CD4-positive, alpha-beta memory T cell (primary cell): Measurements from ENCODE around the gene LRRC71. TPM values are rescaled to one million over a fixed set of nuclear protein-coding genes. Genes with fewer than 3 reads are reported as not detected.
"Not testable (repeated sequence)": the region's sequence is repeated elsewhere in the genome, so short reads cannot be mapped to it uniquely, and the experiment has no call there.

Experiments used
- CTCF ChIA-PET: fragments of 350-600 bp; sonication (Branson Sonifier 250); formaldehyde crosslinking; loops from one replicate; lab custom pipeline; 2021; ENCODE audit warnings: inconsistent platforms; ENCODE audit not compliant: partially characterized antibody; lab: Charles Lee
- POLR2A ChIA-PET: fragments of 350-600 bp; sonication (Branson Sonifier 250); formaldehyde crosslinking; loops from one replicate; lab custom pipeline; 2021; ENCODE audit not compliant: partially characterized antibody; lab: Charles Lee
- DNase-seq, 5 donors: peaks; one replicate each; pipeline versions ENCODE4 v3.0.0 to v3.0.0-alpha.2; 2020 to 2022; ENCODE audit warnings: mixed read lengths in 1 of 5
- H3K27ac ChIP-seq: one replicate; pipeline ENCODE4 v1.7.0; 2013; ENCODE audit warnings: low read depth, low read length
- H3K27me3 ChIP-seq: 2 replicates; pipeline ENCODE4 v1.7.0; 2013; ENCODE audit warnings: mild to moderate bottlenecking, low read length, moderate library complexity; ENCODE audit not compliant: insufficient read depth
- H3K36me3 ChIP-seq: 2 replicates; pipeline ENCODE4 v1.7.0; 2013; ENCODE audit warnings: mild to moderate bottlenecking, low read length, moderate library complexity; ENCODE audit not compliant: insufficient read depth
- H3K4me1 ChIP-seq: 2 replicates; pipeline ENCODE4 v1.7.0; 2013; ENCODE audit warnings: mild to moderate bottlenecking, low read length, moderate library complexity; ENCODE audit not compliant: insufficient read depth
- H3K4me3 ChIP-seq, 2 donors: one replicate each; pipeline ENCODE4 v1.7.0; 2013; ENCODE audit warnings: low read length in 2 of 2, mild to moderate bottlenecking in 1 of 2
- H3K9me3 ChIP-seq, 2 donors: one replicate each; pipeline ENCODE4 v1.7.0; 2013; ENCODE audit warnings: low read length in 2 of 2, control low read depth in 1 of 2; ENCODE audit not compliant: control insufficient read depth in 1 of 2
- H3K27ac Mint-ChIP-seq, 7 donors: one replicate each; pipeline ENCODE4 v1.8.0; 2020 to 2021; ENCODE audit warnings: mixed read lengths in 7 of 7, mild to moderate bottlenecking in 6 of 7, inconsistent platforms in 3 of 7, moderate library complexity in 3 of 7
- H3K27me3 Mint-ChIP-seq, 2 donors: one replicate each; pipeline ENCODE4 v1.8.0; 2020 to 2021; ENCODE audit warnings: mixed read lengths in 2 of 2
- H3K36me3 Mint-ChIP-seq, 2 donors: one replicate each; pipeline ENCODE4 v1.8.0; 2020 to 2021; ENCODE audit warnings: mixed read lengths in 2 of 2, inconsistent platforms in 1 of 2, mild to moderate bottlenecking in 1 of 2
- H3K4me1 Mint-ChIP-seq, 4 donors: one replicate each; pipeline ENCODE4 v1.8.0; 2020 to 2021; ENCODE audit warnings: mixed read lengths in 4 of 4, mild to moderate bottlenecking in 1 of 4
- H3K4me3 Mint-ChIP-seq, 8 donors: one replicate each; pipeline ENCODE4 v1.8.0; 2020 to 2021; ENCODE audit warnings: mixed read lengths in 8 of 8, mild to moderate bottlenecking in 7 of 8, moderate library complexity in 6 of 8, inconsistent platforms in 3 of 8
- H3K9me3 Mint-ChIP-seq, 8 donors: one replicate each; pipeline ENCODE4 v1.8.0; 2020 to 2021; ENCODE audit warnings: mixed read lengths in 8 of 8, mild to moderate bottlenecking in 5 of 8, inconsistent platforms in 3 of 8, moderate library complexity in 1 of 8
- intact Hi-C: fragments of 100-400 bp; cut with micrococcal nuclease; formaldehyde crosslinking; loops from one replicate; pipeline ENCODE4 v1.15.1; 2023
- polyA plus RNA-seq, 2 donors: library from polyadenylated mRNA; unstranded; fragments of 300-500 nt; fragmentation: Illumina TruSeq; gene quantifications; one replicate each; pipeline ENCODE4 v1.2.3, GENCODE V29; 2021
- total RNA-seq, 2 experiments: library from RNA; stranded (reverse); gene quantifications; one replicate each; pipeline ENCODE4 v1.2.3, GENCODE V29; 2021

LRRC71 gene
- total and polyA plus RNA-seq, 4 experiments from 2014 or later, result not detected

DNA sequence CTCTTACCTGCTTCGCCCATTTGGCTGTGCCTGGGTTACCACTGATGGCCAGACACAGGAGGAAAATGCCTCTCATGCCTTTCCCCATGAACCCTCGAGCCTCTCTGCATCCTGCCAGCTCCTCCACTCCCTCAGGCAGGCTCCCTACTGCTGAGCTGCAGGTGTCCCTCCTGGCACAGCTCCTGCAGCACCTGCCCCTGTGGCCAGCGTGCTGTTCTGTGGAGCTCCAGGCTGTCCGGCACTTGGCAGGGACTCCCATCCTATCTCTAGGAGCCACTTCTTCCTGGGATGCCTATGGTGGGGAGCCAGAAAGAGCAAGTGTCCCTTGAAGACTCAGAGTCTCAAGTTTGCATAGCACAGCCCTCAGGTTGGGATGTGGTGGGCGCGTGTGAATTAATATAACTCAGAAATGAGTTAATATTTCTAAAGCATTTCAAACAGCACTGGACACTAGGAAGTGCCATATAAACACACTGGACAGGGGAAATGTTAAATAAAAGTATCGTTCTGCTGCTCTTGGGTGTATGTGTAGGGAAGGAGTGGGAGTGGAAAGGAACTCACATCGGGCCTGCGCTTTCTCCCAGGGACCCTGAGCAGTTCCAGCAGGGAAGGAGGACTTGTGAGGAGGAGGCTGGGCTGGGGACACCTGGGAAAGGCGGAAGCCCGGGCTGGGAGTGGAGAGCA lies 2.7 kb downstream of the LRRC71 start:
- CTCF ChIA-PET, result interaction anchor here (1.0 to 1.5 kb wide), 3 partner anchors 12 to 47 kb away, joined by 3 to 5 read pairs (median 3); no protein-coding TSS in a partner anchor
- DNase-seq, result no peak
- Histone ChIP-seq H3K4me1 (peaks cover 24% of the 10 kb centered on the region), H3K27ac (no peak overlapping the region), H3K9me3 (no peaks in the 10 kb centered on the region), H3K4me3 (no peak overlapping the region), H3K36me3 (no peaks in the 10 kb centered on the region), H3K27me3 (peaks cover 58% of the 10 kb centered on the region)
- Mint-ChIP-seq H3K27ac (peak overlapping the region in 2 of 7 donors; percentile 25 to 88), H3K4me1 (peaks cover 11 to 35% (median 16%) of the 10 kb centered on the region in 4 donors), H3K27me3 (peaks cover 62 to 63% of the 10 kb centered on the region in 2 donors), H3K4me3 (peak overlapping the region in 7 of 8 donors; percentile 7 to 63 (median 38)), H3K9me3 (peaks cover 0 to 1% (median 0%) of the 10 kb centered on the region in 8 donors), H3K36me3 (no peaks in the 10 kb centered on the region)
- POLR2A ChIA-PET, result no interaction called here
- intact Hi-C loops, result no loop called here

DNA sequence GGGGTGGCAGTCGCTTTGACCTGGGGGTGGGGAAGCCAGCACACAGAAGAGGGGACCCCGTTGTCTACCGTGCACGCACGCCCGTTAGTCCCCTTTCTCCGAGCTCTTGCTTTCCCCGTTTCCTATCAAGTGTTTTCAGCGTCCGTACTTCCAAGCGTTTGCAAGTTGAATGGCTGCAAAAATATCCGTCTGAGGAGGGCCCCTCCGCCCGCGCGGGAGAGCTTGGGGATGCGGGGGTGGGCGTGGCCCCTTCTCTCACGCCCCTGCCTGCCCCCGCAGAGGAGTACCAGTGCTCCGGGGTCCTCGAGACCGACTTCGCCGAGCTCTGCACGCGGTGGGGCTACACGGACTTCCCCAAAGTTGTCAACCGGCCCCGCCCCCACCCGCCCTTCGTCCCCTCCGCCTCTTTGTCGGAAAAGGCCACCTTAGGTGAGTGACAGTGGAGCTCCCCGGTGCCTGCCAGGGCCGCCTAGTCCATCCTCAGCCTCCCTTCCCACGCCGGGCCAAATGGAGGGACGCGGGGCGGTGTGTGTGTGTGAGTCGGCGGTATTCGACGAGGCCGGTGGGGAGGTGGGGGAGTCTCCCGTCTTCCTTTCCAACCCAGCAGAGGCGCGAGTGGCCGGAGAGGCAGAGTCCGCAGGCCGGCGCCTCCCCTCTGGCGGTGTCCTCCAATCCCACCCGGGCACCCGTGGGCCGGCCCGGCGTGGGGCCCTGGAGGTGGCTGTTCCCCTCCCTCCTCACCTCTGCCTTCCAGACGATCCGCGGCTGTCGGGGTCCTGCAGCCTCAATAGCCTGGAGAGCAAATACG lies 3.4 kb downstream of the LRRC71 start:
- H3K36me3 Mint-ChIP-seq, result no peaks in the 10 kb centered on the region
- H3K4me3 Mint-ChIP-seq, result peak overlapping the region in 2 of 8 donors; percentile 44 to 63
- no peak overlapping the region for H3K27ac ChIP-seq
- no peak for DNase-seq
- peaks cover 60% of the 10 kb centered on the region for H3K27me3 ChIP-seq
- intact Hi-C loops, result no loop called here
- no peak overlapping the region for H3K4me3 ChIP-seq
- H3K9me3 ChIP-seq, result no peaks in the 10 kb centered on the region
- H3K4me1 Mint-ChIP-seq, result peaks cover 13 to 36% (median 19%) of the 10 kb centered on the region in 4 donors
- peak overlapping the region in 1 of 7 donors; percentile 25 for H3K27ac Mint-ChIP-seq
- H3K9me3 Mint-ChIP-seq, result peaks cover 0 to 1% (median 0%) of the 10 kb centered on the region in 8 donors
- no peaks in the 10 kb centered on the region for H3K36me3 ChIP-seq
- peaks cover 62 to 64% of the 10 kb centered on the region in 2 donors for H3K27me3 Mint-ChIP-seq
- ChIA-PET POLR2A (no interaction called here), CTCF (interaction anchor here (1.0 to 1.5 kb wide), 2 partner anchors 12 to 47 kb away, joined by 3 read pairs; no protein-coding TSS in a partner anchor)
- peaks cover 24% of the 10 kb centered on the region for H3K4me1 ChIP-seq

- peaks cover 24% of the 10 kb centered on the region for H3K4me1 ChIP-seq
- intact Hi-C loops, result no loop called here
- Mint-ChIP-seq H3K36me3 (no peaks in the 10 kb centered on the region), H3K4me1 (peaks cover 13 to 36% (median 19%) of the 10 kb centered on the region in 4 donors), H3K27ac (no peak overlapping the region), H3K27me3 (peaks cover 64% of the 10 kb centered on the region in 2 donors), H3K4me3 (peak overlapping the region in 1 of 8 donors; percentile 44), H3K9me3 (peaks cover 0 to 1% (median 0%) of the 10 kb centered on the region in 8 donors)
- no peak overlapping the region for H3K27ac ChIP-seq
- peaks cover 65% of the 10 kb centered on the region for H3K27me3 ChIP-seq
- DNase-seq, result no peak
- H3K36me3 ChIP-seq, result no peaks in the 10 kb centered on the region
- H3K9me3 ChIP-seq, result no peaks in the 10 kb centered on the region
- ChIA-PET POLR2A (no interaction called here), CTCF (interaction anchor here (0.6 kb wide), 1 partner anchor 32 kb away, joined by 3 read pairs; no protein-coding TSS in a partner anchor)
- no peak overlapping the region for H3K4me3 ChIP-seq
Measured at GRCh38 chr1:156924478-156925153, 4.2 kb downstream of the LRRC71 start.

- Mint-ChIP-seq H3K27ac (no peak overlapping the region), H3K4me1 (peaks cover 12 to 36% (median 19%) of the 10 kb centered on the region in 4 donors), H3K4me3 (peak overlapping the region in 1 of 8 donors; percentile 28), H3K27me3 (peaks cover 59 to 61% of the 10 kb centered on the region in 2 donors), H3K9me3 (peaks cover 0 to 1% (median 0%) of the 10 kb centered on the region in 8 donors), H3K36me3 (no peaks in the 10 kb centered on the region)
- peaks cover 24% of the 10 kb centered on the region for H3K4me1 ChIP-seq
- H3K27me3 ChIP-seq, result peaks cover 65% of the 10 kb centered on the region
- intact Hi-C loops, result no loop called here
- CTCF ChIA-PET, result interaction anchor here (0.6 to 5.0 kb wide), 4 partner anchors 8 to 236 kb away, joined by 3 to 38 read pairs (median 10); partner anchors contain the start of gene PEAR1
- DNase-seq, result no peak
- no peaks in the 10 kb centered on the region for H3K9me3 ChIP-seq
- POLR2A ChIA-PET, result no interaction called here
- H3K27ac ChIP-seq, result no peak overlapping the region
- no peak overlapping the region for H3K4me3 ChIP-seq
- no peaks in the 10 kb centered on the region for H3K36me3 ChIP-seq
Measured at GRCh38 chr1:156925154-156926010, 5.0 kb downstream of the LRRC71 start.

DNA sequence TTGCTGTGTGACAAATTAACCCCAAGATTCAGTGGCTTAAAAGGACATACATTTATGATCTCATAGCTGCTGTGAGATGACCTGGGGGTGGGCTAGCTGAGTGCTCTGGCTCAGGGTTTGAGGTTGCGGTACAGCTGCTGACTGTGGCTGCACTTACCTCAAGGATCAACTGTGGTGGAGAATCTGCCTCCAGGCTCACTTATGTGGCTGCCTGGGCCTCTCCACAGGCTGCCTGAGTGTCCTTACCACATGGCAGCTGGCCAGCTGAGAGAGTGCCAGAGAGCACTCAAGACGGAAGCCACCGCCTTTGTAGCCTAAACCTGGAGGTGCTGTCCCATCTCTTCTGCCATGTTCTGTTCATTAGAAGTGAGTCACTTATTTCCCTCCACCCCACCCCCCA lies 5.7 kb downstream of the LRRC71 start:
- Histone ChIP-seq H3K9me3 (no peaks in the 10 kb centered on the region), H3K27me3 (peaks cover 57% of the 10 kb centered on the region), H3K4me1 (peaks cover 21% of the 10 kb centered on the region), H3K27ac (no peak overlapping the region), H3K4me3 (no peak overlapping the region), H3K36me3 (no peaks in the 10 kb centered on the region)
- Mint-ChIP-seq H3K36me3 (no peaks in the 10 kb centered on the region), H3K4me3 (peak overlapping the region in 1 of 8 donors; percentile 51), H3K4me1 (peaks cover 9 to 35% (median 15%) of the 10 kb centered on the region in 4 donors), H3K9me3 (peaks cover 0 to 1% (median 0%) of the 10 kb centered on the region in 8 donors), H3K27ac (no peak overlapping the region), H3K27me3 (peaks cover 58 to 63% of the 10 kb centered on the region in 2 donors)
- ChIA-PET POLR2A (no interaction called here), CTCF (interaction anchor here (0.6 to 5.0 kb wide), 4 partner anchors 9 to 237 kb away, joined by 3 to 38 read pairs (median 10); partner anchors contain the start of gene PEAR1)
- no peak for DNase-seq
- intact Hi-C loops, result no loop called here

GRCh38 chr1:156926695-156927094 lies 6.3 kb downstream of the LRRC71 start:
- POLR2A ChIA-PET, result not testable (repeated sequence)

More at GRCh38 chr1:156926695-156927094, 6.3 kb downstream of the LRRC71 start:
- Histone ChIP-seq H3K4me1 (peaks cover 21% of the 10 kb centered on the region), H3K27me3 (peaks cover 52% of the 10 kb centered on the region)
- not testable (repeated sequence) for H3K9me3 Mint-ChIP-seq, DNase-seq, H3K36me3 Mint-ChIP-seq, H3K4me3 ChIP-seq, H3K4me3 Mint-ChIP-seq, H3K27ac Mint-ChIP-seq, H3K27ac ChIP-seq, H3K36me3 ChIP-seq, H3K9me3 ChIP-seq
- peaks cover 9 to 39% (median 17%) of the 10 kb centered on the region in 4 donors for H3K4me1 Mint-ChIP-seq
- H3K27me3 Mint-ChIP-seq, result peaks cover 55 to 63% of the 10 kb centered on the region in 2 donors
- CTCF ChIA-PET, result interaction anchor here (1.2 to 5.0 kb wide), 5 partner anchors 35 to 237 kb away, joined by 3 to 38 read pairs (median 7); partner anchors contain the start of gene PEAR1
- intact Hi-C loops, result loop anchor here (1.0 kb wide), 1 partner anchor 34 kb away; no protein-coding TSS in a partner anchor
